GM18870 (cell line): ENCODE data around the gene C20orf96.
"Not testable (repeated sequence)": the region's sequence is repeated elsewhere in the genome, so short reads cannot be mapped to it uniquely, and the experiment has no call there.

Source experiments
- ATAC-seq: cut with Tn5 transposase; IDR thresholded peaks from one replicate; pipeline ENCODE4 v1.9.1; 2021; ENCODE audit warnings: moderate library complexity; ENCODE audit not compliant: unreplicated experiment

Gene C20orf96

GRCh38 chr20:278607-279571 lies 11.7 kb downstream of the C20orf96 start:
- ATAC-seq = no peak

DNA sequence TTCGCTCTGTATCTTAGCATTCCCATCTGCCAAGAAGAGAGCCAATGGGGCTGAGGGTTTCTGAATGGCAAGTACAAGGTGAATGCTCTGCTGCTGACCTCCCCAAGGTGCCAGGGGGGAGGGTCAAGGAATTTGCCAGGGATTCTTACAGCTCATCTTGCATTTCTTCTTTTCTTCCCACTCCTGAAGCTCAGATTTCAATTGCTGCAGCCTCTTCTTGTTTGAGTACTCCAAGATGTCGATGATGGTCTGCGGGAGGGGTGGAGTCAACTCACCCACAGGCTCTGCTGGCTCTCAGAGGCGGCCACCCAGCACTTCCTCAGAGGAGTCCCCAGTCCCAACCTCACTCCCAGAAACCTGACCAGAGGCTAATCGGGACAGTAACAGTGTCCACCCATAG lies 12.4 kb downstream of the C20orf96 start:
- no peak for ATAC-seq

DNA sequence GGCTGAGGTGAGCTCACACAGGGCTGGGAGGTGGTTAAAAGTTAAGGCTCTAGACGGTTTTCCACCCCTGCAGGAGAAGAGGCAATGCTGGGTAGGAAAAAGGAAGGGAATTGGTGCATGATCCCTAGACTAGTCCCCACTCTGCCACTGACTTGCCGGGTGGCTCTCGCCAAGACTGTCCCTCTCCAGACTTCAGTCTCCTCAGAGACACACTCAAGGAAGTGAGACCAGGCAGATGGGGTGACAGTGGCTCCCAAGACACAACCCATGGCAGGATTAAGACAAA lies 13.1 kb downstream of the C20orf96 start:
- ATAC-seq = no peak

DNA sequence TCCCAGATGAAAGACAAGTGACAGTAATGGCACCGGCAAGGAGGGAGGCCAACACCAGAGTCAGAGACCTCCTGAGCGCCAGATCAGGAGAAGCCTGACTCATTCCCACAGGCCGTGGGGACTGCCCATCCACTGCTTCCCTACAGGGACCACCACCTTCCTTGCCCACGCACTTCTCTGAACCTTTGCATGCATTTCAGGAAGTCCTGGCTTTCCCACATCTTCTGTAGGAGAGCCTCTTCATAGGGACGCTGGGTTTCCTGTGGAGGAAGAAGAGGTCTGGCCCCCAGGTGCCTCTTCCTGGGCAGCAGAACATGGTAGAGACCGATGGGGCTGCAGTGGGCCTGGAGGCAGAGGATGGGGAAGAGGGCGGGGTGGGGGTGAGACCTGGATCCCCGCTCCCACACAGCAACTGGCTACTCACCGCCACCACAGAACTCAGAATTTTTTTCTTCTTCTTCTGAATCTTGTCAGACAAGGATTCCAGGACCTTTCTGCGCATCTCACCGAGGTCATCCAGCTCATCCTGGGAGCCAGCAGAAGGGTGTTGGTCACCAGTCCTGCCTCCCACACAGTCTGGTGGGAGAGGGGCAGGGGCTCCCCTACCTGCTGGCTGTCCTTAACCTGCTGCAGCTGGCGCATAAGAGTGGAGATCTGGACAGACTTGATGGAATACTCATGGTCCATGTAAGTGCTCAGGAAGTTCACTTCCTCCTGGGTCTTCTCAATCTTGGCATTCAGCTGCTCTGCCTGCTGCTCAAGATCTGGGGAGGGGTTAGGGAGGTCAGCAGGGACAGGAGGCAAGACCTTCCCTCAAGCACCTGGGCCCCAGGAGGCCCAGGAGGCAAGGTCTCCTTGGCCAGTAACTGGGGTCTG lies 13.7 kb downstream of the C20orf96 start:
- ATAC-seq = no peak

- no peak for ATAC-seq
These were observed 14.8 kb downstream of the C20orf96 start for GRCh38 chr20:275791-276190.

DNA sequence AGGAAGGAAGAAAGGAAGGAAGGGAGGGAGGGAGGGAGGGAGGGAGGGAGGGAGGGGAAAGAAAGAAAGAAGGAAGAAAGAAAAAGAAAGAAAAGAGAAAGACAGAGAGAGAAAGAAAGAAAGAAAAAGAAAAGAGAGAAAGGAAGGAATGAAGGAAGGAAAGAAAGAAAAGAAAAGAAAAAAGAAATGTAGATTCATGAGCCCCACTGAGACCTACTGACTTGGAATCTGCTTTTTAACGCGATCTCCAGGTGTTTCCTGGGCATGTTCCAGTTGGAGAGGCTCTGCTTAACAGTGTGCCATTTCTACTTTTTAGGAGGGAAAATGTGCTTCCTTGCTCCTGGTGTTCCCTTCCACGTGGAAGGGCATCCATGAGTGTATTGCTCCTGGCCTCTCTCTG lies 16.7 kb downstream of the C20orf96 start:
- no peak for ATAC-seq

DNA sequence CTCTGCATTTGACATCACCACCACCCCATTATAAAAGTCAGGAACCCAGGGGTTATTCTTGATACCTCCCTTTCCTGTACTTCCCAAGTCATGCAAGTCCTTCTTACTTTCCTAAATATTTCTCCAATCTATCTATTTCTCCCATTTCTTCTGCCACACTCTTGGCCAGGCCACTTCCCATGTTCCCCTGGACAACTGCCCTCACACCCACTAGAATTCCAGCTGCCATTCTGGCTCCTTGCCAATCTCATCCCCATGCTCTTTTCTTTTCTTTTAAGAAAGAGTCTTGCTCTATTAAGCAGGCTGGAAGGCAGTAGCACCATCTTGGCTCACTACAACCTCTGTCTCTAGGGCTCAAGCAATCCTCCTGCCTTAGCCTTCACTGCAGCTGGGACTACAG lies 17.8 kb downstream of the C20orf96 start:
- ATAC-seq = no peak

DNA sequence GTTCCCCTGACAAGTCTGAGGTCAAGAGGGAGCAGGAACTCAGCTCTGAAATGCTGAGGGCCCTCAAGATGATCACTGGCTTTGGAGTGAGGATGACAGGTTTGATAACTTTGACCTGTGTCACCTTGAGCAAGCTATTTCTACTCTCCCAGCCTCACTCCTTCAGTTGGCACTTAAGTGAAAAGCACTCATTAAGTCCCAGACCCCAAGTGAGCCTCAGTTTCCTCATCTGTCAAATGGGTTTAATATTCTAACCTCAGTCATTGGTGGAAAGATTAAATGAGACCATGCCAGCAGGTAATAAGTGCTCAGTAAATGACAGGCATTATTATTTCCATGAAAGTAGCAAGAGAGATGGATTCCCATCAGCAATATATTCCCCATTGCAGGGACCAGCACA lies 19.0 kb downstream of the C20orf96 start:
- ATAC-seq = no peak

GRCh38 chr20:271069-271468 lies 19.5 kb downstream of the C20orf96 start:
- no peak for ATAC-seq

GRCh38 chr20:270517-270916 lies 20.0 kb downstream of the C20orf96 start:
- no peak for ATAC-seq

- ATAC-seq = peak; percentile 68
These were observed 23.7 kb downstream of the C20orf96 start for GRCh38 chr20:266596-267562.

DNA sequence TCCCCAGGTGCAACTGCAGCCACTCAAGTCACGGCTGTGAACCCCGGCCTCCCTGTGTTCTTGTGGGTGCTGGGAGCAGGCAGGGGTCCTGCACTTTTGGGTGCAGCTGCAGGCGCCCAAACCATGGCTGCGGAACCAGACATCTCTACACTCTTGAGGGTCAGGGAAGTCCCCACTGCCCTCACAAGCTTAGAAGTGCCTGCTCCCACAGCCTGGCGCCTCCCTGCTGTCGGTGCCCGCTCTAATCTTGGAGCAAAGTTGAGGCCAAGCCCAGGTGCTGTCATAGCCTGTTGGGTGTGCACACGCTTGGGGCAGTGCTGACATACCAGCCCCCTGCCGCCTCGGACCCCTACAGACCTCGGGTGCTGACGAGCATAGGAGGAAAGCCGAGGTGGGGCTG lies 26.8 kb downstream of the C20orf96 start:
- no peak for ATAC-seq

DNA sequence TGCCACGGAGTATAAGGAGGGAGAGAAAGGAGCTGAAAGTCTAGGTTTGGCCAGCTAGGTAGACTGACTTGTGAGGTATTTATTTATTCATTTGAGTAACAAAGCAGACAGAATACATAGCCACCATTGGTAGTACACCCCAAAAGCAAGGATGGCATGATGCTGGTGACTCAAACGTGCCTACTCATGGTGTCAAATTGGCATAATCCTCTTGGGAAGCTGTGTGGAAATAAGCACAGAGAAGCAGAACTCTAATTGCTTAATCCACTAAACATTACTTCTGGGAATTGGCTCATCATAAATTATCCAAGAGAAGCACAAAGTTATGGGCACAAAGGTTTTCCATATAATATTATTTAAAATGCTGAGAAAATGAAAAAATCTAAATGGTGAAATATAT lies 30.6 kb downstream of the C20orf96 start:
- ATAC-seq = no peak

- no peak for ATAC-seq
These were observed 31.6 kb downstream of the C20orf96 start for GRCh38 chr20:258963-259362.

DNA sequence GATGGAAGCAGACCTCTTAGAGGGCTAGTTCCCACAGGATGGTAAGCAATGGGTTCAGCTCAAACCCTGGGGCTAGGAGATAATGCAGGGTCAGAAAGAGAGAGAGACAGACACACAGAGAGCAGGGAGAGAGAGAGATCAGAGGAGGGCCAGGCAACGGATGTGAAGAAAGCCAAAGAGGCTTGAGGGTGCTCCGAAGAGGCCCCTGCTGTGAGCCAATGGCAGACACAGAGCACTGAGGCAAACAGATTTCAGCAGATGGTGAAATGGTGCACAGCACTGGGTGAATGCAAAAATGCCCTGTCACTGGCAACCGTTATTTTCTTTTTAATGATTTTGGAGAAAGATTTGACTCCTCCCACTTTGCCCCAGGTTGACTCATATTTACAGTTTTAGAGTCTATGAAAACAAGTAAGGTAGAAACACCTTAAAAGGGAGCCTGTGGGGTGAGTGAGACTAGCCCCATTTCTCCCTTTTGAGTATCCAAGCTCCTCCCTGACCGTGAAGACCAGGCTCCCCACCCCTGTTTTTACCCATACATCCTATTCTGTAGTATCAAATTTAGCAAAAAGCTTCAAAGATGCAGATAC lies 32.2 kb downstream of the C20orf96 start:
- no peak for ATAC-seq

DNA sequence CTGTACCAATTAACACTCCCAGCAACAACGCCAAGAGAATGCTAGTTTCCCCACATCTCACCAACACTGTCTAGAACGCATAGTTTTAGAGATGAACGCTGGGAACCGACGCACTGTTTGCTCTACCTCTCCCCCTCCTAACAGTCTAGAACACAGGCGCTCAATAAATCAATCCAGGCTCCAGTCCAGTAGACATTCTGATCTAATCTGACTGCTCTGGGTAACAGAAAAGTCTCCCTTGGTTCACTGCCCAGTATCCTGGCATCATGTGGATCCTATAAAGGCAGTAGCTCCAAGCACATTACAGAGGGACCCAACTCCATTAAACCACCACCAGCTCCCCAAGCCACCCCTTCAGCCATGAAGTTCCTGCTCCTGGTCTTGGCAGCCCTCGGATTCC lies 33.1 kb downstream of the C20orf96 start, which contains the start of gene DEFB132:
Gene DEFB132, plus strand, starts transcription at position 306 of the 400 bp plus-strand sequence. Its CDS starts 55 bp downstream, at position 361.
- ATAC-seq = no peak

- ATAC-seq = not testable (repeated sequence)
These were observed 37.1 kb downstream of the C20orf96 start for GRCh38 chr20:253447-253846.

- ATAC-seq = no peak
These were observed 37.7 kb downstream of the C20orf96 start for GRCh38 chr20:252801-253200.

DNA sequence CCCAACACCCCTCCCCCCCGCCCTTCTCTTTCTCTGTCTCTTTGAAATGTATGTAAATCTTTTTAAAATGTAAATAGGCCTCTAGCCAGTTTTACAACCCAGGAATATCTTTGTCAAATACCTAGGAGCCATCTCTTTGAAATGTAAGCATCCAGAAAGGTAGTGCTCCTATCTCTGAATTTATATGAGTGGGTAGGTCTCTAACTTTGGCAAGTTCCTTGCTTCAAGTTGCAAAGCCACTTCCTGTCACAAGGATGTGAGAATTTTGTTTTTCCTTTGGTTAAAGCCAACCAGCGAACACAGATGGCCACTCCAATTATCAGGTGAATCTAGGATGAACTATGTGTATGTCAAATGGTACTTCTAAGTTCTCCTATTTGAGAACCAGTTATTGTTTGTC lies 39.2 kb downstream of the C20orf96 start:
- ATAC-seq = no peak

DNA sequence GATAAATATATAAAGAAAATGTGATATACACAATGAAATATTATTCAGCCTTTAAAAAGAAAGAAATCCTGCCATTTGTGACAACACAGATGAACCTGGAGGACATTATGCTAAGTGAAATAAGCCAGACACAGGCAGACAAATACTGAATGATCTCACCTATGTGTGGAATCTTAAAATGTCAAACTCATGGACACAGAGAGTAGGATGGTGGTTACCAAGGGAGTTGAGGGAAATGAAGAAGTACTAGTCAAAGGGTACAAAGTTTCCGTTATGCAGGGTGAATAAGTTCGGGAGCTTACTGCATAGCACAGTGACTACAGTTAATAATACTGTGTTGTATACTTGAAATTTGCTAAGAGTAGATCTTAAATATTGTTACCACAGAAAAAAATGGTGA lies 47.6 kb downstream of the C20orf96 start:
- no peak for ATAC-seq
